ENCODE data around the gene RFX2.

GRCh38 chr19:6011794-6012193 is 98.5 kb downstream of the RFX2 start:
- TF ChIP-seq CTCF (IDR thresholded peaks at IDR 0.05; ENCODE audit: insufficient read depth, low read depth, low read length) (no peak), EZH2 (IDR thresholded peaks at IDR 0.05; ENCODE audit: insufficient read depth, low read length) (no peak)
